Measurements from ENCODE around the gene TMEM232.
"Not testable (repeated sequence)": the region's sequence is repeated elsewhere in the genome, so short reads cannot be mapped to it uniquely, and the experiment has no call there.

Gene TMEM232

DNA sequence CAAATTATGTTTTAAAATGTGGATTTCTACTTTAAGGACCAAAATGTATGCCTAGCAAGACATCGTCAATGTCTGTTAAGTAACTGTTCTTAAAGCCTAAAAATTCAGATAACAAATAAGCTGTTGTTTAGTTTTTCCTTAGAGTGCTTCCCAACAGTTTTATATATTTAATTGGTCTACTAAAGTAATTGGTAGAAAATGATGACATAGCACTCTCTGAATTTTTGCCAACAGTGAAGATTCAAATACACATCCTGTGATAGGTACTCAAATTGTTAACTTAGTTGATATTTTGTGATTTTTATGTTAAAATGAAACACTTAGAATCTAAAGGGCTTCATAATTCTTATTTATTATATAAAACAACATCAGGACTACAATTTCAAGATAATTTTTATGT, 107.5 kb downstream of the TMEM232 start:
- no peak for FAIRE-seq

DNA sequence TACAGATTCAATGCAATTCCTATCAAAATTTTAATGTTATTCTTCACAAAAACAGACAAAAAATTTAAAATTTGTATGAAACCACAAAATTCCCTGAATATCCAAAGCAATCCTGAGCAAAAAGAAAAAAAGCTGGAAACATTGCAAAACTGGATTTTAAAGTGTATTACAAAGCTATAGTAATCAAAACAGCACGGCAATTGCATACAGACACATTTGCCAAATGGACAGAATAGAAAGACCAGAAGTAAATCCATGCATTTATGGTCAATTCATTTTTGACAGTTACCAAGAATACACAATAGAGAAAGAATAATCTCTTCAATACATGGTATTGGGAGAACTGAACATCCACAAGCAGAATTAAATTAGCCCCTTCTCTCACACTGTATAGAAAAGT, 110.5 kb downstream of the TMEM232 start:
- no peak for FAIRE-seq

DNA sequence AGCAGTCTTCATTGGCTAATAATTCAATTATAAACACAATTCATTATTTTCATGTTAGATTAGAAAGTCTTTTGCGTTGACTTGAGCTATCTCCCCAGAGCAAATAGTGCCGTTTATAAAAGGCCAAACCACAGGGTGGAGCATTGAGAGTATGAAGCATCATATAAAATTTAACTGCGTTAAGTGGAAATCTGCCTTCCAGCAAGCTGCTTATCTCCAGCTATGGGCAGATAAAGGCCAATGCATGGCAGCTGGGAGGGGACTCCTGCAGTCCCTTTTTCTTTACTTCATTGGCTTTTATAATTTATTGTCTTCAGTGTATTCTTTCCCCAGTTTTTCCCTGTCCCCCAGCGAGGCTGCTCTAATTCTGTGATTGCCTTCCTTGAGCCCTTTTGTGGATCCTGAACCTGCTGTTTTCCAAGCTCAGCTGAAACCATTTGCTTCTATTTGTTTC, 113.7 kb downstream of the TMEM232 start:
- no peak for FAIRE-seq

DNA sequence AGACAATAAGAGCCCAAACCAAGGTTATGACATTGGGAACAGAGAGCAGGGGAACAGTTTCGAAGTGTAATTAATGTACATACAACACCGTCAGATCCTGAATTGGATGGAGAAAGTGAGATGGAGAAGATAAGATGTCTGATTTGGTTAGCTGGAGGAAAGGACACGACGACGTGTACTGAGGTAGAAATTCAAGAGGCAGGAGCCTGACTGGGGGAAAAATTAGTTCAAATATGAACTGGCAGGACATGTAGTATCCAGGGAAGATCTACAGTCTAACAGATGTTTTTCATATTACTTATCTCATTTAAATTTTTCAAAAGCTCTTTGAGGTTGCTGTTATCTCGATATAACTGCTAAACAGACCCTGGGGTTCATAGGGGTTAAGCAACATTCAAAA, 114.7 kb downstream of the TMEM232 start:
- no peak for FAIRE-seq

DNA sequence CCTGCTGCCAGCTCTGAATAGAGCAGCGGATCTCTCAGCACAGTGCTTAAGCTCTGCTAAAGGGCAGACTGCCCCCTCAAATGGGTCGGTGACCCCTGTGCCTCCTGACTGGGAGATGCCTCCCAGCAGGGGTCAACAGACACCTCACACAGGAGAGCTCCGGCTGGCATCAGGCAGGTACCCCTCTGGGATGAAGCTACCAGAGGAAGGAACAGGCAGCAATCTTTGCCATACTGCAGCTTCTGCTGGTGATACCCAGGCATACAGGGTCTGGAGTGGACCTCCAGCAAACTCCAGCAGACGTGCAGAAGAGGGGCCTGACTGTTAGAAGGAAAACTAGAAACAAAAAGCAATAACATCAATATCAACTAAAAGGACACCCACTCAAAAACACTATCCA, 131.6 kb downstream of the TMEM232 start:
- no peak for FAIRE-seq

DNA sequence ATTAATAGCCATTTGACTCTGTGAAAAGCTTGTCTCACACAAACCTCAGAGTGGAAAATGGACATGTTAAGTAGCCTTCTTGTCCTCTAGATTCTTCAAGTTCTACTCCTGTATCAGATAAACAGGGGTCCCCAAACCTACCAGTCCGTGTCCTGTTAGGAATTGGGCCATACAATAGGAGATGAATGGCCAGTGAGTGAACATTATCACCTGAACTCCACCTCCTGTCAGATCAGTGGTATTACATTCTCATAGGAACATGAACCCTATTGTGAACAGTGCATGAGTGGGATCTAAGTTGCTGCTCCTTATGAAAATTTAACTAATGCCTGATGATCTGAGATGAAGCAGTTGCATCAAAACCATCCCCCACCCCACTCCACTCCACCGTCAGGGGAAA, 136.3 kb downstream of the TMEM232 start:
- FAIRE-seq = no peak

DNA sequence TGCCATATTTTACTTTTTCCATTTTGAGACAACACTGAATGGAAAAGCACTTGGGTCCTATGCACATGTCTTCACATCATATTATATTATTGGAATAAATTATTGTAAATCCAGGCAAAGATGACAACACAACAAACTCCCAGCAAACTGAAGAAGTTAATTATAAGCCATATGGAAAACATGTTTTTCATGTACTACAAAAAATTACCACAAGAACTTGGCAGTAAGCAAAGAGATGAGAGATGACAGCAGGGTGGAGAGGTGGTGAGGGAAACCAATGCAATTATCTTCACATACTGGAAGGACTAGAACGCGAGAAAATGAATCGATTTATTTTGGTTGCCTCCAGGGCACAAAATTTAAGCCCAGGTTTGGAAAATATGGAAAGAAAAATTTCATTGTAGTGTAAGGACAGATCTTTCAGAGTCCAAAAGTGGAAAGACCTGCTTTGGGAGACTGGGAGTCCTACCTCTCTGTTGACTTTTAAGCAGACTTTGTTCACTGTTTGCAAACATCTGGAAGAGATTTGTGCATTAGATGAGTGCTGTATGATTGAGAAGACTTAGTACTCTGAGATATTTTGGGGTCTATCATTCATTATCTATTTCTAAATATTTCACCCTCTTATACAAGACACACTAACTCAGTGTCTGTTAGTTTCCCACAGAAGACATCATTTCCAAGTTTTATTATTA, 138.0 kb downstream of the TMEM232 start:
- FAIRE-seq = no peak

DNA sequence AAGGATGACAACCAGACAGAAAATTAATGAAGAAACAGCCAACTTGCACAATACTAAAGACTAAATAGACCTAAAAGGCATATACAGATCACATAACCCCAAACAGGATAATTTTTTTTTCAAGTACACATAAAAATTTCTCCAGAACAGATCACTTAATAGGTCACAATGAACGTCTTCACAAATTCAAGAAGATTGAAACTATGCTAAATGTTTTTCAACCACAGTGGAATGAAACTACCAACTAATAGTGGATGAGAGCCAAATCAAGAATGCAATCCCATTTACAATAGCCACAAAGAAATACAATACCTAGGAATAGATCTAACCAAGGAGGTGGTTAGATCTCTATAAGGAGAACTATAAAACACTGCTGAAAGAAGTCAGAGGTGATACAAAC, 145.8 kb downstream of the TMEM232 start:
- no peak for FAIRE-seq

DNA sequence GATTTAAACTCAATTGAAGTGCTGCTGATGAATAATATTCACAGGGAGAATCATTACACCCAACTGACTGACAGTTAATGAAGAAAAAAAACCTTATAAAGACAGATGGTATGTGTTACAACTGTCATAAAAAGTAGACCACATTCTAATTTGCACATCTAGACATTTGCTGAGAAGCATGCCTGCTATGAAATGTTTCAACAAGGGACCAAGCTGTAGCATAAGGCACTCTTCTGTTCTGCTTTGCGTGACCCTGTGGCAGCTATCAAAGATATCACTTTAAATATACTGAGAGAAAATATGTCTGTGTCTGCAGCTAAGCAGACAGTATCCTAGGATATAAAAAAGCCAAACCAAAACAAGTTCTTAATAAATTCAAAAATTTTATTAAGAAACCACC, 153.7 kb downstream of the TMEM232 start:
- no peak for FAIRE-seq

DNA sequence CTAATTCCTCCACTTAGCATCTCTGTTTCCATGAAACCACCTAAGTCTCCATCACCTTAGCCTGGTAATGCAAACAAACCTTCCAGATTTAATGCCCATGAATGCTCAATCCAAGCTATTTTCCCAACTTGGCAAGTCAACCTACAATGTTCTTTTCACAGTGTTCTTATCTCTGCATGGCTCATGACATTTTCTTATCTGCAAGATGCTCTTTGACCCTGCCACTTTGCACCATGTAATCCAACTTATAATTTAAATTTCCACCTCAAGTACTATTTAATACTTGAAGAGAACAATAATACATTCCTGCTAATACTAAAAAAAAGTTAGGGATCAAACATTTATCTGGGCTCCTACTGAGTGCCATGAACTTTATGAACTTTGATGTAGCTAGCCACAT, 164.3 kb downstream of the TMEM232 start:
- no peak for FAIRE-seq

DNA sequence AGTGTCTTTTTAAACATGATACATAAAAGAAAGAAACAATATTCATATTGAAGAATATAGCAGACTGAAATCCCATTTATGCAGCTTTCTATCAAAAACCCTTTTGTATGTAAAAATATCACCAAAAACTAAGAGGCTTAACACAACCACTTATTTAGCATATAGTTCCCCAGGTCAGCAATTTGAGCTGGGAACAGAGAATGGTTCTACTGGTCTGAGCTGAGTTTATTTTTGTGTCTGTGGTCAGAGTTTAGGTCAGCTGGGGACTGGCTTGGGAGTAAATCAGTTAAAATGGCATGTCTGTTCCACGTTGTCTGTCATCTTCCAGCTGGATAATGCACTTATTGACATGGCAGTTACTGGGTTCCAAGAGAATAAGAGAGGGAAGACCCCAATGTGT, 165.0 kb downstream of the TMEM232 start:
- FAIRE-seq = no peak

DNA sequence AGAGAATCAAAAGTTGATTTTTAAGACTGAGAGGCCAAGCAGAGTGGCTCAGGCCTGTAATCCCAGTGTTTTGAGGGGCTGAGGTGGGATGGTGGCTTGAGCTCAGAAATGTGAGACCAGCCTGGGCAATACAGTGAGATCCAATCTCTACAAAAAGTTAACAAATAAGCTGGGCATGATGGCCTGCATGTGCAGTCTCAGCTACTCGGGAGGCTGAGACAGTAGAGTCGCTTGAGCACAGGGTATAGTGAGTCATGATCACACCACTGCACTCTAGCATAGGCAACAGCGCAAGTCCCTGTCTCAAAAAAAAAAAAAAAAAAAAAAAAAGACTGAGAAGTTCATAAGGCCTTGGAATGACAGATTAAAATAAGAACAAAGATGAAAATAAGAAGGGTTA, 177.2 kb downstream of the TMEM232 start:
- no peak for FAIRE-seq

DNA sequence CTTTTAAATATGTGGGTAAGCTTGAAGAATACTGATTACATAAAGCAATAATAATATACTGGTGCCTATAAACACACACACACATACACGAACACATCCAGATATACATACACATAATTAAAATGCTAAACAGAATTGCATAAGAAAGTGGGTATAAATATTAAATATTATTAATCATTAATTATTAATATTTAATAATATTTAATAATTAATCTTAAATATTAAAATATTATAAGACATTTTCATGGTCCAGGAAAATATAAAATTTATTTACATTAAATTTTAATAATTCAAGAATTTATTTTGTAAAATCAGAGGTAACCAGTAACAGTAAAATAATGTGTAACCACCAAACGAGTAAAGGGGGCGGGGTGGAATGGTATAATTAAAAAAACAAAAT, 178.3 kb downstream of the TMEM232 start:
- FAIRE-seq = peak; percentile 94

DNA sequence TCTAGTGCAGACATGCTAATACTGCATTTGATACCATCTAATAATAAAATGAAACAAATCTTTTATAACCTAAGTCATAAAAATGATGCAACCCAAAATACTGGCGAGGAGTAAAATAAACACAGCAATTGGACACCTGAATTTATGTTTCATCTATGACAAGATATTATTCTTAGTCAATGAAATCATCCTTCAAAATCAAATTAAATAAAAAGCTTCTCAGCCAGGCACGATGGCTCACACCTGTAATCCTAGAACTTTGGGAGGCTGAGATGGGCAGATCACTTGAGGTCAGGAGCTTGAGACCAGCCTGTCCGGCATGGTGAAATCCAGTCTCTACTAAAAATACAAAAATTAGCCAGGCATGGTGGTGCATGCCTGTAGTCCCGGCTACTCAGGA, 179.0 kb downstream of the TMEM232 start:
- FAIRE-seq = no peak

DNA sequence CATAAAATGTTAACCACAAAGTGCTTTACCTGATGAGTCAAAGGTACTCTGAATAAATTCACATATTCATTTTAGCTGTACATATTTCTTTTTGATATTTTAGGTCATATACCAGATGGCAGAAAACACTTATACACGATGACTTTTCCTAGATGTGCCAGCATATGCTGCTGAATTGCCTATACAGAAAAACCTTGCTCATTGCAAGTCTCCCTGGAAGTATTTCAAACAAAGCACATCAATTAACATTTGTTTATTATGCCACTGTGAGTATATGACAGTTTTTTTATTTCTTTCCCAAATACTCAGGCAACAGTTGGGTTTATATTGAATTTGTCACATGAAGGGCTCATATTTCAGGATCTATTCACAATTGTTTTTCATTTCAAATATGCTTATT, 180.8 kb downstream of the TMEM232 start:
- FAIRE-seq = no peak

DNA sequence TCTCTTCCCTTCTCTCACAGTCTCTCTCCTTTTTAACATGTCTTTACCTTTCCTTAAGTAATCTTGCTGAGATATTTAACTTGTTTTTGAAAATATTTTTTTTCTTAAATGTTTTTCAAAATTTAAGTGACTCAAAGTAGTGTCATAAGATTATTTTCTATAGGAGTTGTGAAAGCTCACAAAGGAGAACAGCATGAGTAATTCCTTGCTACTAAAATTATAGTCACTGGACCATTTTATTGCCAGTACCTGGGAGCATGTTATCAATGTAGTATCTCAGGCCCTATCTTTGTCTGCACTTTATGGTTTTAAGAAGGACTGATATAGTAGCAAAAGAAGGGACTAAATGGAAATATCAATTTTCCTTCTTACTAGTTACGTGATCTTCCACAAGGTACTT, 181.9 kb downstream of the TMEM232 start:
- FAIRE-seq = no peak

DNA sequence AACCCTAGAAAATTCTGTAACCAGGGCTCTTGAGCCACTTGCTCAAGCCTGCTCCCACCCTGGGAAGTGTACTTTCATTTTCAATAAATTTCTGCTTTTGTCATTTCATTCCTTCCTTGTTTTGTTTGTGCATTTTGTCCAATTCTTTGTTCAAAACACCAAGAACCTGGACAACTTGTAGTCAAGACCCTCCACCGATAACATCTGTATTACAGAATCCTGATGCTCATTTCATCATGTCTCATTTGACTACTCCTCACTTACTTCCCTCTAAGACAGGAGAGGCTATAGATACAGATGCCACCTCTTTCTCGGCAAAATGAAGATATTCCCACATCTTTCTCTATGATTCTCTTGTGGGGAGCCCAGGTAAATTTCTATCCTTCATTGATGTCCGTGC, 183.5 kb downstream of the TMEM232 start:
- FAIRE-seq = no peak

DNA sequence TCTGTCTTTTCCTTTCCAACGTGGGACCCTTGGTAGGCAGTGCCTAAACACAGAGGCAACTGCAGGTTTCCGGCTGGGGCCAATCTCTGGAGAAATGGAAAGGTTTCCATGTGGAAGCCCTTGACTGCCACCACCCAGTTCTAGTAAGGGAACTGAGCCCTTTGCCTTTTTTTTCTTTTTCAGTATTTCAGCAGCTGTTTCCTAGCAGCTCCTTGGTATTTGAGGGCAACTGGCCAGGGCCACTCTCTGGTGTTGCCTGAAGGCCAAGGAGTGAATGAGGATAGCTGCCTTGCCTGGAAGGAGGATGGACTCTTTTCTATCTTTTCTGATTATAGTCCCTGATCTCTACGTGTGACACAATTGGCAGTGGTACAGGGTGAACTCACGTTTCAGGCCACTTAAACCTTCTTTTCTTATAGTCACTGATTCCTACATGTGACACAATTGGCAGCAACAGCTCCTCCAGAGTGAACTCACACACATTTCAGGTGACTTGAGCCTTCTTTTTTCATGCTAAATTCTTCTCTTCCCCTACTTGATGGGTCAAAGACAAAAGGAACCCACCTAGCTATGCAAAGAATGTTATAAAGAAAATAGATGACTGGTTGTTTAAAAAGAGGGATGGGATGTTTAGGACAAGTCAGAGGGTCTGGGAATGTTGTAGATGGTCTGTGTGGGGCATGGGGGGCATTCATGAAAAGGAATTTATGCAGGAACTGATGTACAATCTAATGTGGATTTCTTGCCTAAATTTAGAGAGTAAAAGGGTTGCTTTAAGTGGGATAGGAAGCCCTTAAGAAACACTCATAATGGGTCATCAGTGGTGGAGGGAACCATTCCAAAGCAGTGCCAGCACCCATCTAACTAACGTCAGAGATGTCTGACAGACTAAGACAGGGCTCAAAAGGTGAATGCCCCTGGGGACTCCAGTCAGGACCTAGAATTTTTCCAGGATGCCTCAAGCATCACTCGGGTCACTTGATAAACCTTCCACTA, 190.1 kb downstream of the TMEM232 start:
- no peak for FAIRE-seq

DNA sequence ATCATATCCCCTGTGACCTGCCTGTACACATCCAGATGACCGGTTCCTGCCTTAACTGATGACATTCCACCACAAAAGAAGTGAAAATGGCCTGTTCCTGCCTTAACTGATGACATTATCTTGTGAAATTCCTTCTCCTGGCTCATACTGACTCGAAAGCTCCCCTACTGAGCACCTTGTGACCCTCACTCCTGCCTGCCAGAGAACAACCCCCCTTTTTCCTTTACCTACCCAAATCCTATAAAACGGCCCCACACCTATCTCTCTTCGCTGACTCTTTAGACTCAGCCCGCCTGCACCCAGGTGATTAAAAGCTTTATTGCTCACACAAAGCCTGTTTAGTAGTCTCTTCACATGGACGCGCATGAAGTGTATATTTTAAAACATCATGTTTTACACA, 191.3 kb downstream of the TMEM232 start:
- FAIRE-seq = not testable (repeated sequence)

DNA sequence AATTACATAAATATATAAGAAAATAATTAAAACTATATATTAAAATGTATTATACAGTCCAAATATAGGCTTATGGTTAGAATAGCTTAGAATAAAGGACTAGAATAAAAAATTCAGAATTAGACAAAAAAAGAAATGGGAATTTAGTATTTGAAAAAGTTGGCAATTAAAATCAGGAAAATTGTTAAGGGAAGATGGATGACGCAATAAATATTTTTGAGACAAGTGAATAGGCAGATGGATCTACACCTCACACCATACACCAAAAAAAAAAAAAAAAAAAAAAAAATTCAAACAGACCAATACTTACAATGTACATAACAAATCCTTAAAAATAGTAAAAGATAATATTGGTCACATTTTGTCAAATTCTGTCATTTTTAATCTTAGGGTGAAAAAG, 200.7 kb downstream of the TMEM232 start:
- FAIRE-seq = peak; percentile 34

DNA sequence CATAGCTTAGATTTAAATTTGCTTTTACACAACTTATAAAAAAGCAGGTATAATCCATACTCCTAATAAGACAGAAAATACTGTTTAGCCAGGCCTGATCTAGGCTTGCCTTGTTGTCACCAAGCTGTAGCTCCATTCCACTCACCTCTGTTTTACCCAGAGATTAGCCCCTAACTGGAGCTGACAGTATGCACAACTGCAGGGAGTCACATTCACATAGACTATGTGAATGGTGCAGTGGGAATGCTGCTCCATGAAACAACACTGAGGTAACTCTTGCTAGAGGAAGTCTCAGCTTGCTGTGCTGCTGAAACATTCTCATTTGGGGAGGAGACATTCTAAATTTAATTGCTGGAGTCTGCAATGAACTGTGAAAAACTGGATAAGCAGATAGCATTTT, 209.1 kb downstream of the TMEM232 start:
- no peak for FAIRE-seq

DNA sequence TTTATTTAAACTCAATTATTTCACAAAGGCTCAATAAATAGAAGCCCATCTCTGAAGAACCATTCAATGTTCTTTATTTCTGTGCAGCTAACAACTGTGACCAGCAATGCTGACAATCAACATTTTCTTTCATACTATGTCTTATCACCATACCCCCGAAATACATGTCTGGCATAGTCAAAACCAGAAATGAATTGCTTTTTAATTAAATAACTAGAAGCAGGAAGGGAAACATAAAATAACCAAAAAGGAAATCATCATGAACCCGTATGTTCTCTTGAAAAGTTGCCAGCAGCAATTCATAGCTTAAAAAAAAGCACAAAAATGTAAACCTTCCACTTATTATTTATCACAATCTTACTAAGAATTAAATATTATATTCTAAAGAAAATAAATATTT, 212.4 kb downstream of the TMEM232 start:
- no peak for FAIRE-seq

DNA sequence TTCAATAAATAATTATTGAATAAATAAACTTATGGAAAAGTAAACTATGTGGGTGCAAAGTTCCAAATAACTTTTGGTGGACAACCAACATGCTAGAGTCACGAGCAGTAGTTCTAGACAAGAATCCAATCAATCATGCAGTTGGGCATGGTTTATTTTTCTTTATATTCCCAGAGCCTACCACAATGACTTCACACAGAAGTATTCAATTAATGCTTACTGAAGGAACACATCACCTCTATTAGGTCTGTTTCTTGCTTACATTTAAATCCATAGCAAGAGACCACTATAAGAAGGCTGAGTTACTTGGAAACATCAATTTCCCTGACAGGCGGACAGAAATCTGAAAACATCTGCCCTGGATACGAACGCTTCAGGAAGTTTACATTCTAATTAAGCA, 214.2 kb downstream of the TMEM232 start:
- no peak for FAIRE-seq

DNA sequence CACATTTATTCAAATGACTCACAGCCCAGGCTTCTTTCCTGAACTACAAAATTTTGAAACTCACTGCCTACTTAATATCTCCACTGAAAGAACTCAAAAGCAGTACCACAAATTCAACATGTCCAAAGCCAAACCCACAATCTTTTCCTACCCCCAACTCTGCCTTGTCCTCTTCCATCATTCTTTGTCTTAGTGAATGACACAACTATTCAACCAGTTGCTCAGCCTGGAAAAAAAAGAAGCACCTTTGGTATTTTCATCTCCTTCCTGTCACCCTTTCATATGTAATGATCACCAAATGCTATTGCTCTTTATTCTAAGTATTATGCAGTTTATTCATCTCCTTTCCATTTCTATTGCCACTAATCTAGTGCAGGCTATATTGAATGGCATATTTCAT, 216.3 kb downstream of the TMEM232 start:
- FAIRE-seq = no peak

All from A204.1 (cell line).